Cardiac muscle cell (in vitro differentiated cells and primary cell): ENCODE results near the gene FPGS. TPM values are rescaled to one million over a fixed set of nuclear protein-coding genes. Genes with fewer than 3 reads are reported as not detected.

Experiments used
- DNase-seq, 2 donors: peaks; one replicate each; pipeline versions ENCODE4 v3.0.0 to v3.0.0-alpha.2; 2010 to 2017; ENCODE audit warnings: low read depth in 1 of 2, low spot score in 1 of 2
- H3K27ac ChIP-seq: fragments of 200-600 bp; sonication (generic); 2 replicates; pipeline ENCODE4 v1.5.1; 2016
- H3K27me3 ChIP-seq: fragments of 200-600 bp; sonication (generic); 2 replicates; pipeline ENCODE4 v1.6.0; 2016; ENCODE audit warnings: control low read depth
- H3K36me3 ChIP-seq: fragments of 200-600 bp; sonication (generic); 2 replicates; pipeline ENCODE4 v1.5.1; 2016; ENCODE audit warnings: control low read depth
- H3K4me1 ChIP-seq: fragments of 200-600 bp; sonication (generic); 2 replicates; pipeline ENCODE4 v1.8.1; 2017; ENCODE audit warnings: low read depth, mild to moderate bottlenecking, mixed run types
- H3K4me3 ChIP-seq: fragments of 200-600 bp; sonication (generic); 2 replicates; pipeline ENCODE4 v1.5.1; 2016; ENCODE audit warnings: mild to moderate bottlenecking
- H3K9me3 ChIP-seq: fragments of 200-600 bp; sonication (generic); 2 replicates; pipeline ENCODE4 v1.5.1; 2017; ENCODE audit warnings: low read depth, mild to moderate bottlenecking, control low read depth
- polyA plus RNA-seq: library from polyadenylated mRNA; unstranded; fragments of >200 nt; fragmentation: Nextera tagmentation; extraction: Ambion mirVana; gene quantifications from 2 replicates; pipeline ENCODE4 v1.2.1, GENCODE V29; 2016
- total RNA-seq: library from RNA; depleted of rRNA; stranded (reverse); fragments of >200 nt; gene quantifications from 2 replicates; pipeline ENCODE4 v1.2.3, GENCODE V29; 2016
- TF ChIP-seq, protein P1 (sequence below): IDR thresholded peaks from 2 replicates; pipeline ENCODE4 v1.5.1; 2012; ENCODE audit warnings: low read depth, mild to moderate bottlenecking, low read length

Gene FPGS
- total and polyA plus RNA-seq, 2 experiments from 2014 or later, result 78.3 to 123 TPM

DNA sequence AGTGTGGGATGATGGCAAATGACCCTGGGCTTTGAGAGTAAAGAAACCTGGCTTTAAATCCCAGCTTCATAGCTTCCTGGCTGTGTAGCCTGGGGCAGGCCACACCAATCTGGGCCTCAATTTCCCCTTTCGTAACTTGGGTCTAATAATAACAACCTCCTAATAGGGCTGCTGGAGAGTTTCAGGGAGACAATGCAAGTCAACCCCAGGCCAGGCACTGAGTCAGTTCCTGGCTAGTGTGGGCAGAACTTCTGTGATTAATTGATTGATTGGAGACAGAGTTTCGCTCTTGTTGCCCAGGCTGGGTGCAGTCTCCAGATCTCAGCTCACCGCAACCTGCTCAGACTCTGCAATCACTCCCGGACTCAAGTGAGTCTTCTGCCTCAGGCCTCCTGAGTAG, 20.9 kb upstream of the FPGS start:
- DNase-seq, result no peak
- Histone ChIP-seq H3K27ac (no peak overlapping the region), H3K9me3 (no peaks in the 10 kb centered on the region), H3K27me3 (no peaks in the 10 kb centered on the region), H3K4me1 (peaks cover 11% of the 10 kb centered on the region), H3K4me3 (no peak overlapping the region), H3K36me3 (no peaks in the 10 kb centered on the region)
- TF ChIP-seq, protein P1, sequence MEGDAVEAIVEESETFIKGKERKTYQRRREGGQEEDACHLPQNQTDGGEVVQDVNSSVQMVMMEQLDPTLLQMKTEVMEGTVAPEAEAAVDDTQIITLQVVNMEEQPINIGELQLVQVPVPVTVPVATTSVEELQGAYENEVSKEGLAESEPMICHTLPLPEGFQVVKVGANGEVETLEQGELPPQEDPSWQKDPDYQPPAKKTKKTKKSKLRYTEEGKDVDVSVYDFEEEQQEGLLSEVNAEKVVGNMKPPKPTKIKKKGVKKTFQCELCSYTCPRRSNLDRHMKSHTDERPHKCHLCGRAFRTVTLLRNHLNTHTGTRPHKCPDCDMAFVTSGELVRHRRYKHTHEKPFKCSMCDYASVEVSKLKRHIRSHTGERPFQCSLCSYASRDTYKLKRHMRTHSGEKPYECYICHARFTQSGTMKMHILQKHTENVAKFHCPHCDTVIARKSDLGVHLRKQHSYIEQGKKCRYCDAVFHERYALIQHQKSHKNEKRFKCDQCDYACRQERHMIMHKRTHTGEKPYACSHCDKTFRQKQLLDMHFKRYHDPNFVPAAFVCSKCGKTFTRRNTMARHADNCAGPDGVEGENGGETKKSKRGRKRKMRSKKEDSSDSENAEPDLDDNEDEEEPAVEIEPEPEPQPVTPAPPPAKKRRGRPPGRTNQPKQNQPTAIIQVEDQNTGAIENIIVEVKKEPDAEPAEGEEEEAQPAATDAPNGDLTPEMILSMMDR, result no peak

DNA sequence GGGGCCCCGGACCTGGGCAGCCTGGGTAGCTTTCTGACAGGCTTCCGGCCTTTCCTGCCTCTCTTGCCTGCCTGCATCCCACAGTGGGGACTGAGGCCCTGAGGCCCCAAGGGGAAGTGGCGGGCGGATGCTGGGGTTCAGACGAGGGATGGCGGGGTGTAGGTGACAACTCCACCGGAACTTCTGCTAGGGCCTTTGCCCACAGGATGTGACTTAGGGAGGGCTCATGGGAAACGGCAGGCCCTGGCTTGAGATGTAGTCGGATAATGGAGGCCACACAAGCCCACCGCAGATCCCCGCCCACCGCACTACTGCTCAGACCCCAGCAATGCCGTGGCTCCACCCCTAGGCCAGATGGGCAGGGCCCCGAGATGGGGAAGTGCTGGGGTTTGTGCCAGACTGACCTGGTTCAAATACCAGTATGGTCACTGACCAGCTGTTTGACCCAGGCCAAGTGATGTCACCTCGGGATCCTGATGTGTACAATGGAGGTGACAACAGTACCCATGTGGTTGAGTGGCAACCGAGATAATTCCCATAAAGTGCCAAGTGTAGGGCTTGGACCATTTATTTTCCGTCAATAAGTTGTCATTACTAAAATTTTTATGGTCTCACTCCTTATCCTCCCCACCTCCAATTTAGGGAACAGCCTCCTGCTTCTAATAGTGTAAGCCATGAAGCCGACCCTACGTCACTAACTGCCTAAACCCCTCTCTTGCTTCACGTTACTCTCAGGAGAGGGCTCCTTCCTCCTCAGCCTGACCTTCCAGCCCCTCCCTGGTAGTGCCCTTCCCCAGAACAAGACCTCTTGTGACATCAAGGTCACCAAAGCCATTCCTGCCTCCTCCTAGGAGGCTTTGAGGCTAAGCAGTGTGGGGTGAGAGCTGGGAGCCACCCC, 19.3 kb upstream of the FPGS start:
- peaks cover 12% of the 10 kb centered on the region for H3K36me3 ChIP-seq
- peaks cover 9% of the 10 kb centered on the region for H3K4me1 ChIP-seq
- H3K27me3 ChIP-seq, result no peaks in the 10 kb centered on the region
- TF ChIP-seq, protein P1, result no peak
- no peaks in the 10 kb centered on the region for H3K9me3 ChIP-seq
- H3K27ac ChIP-seq, result no peak overlapping the region
- H3K4me3 ChIP-seq, result no peak overlapping the region
- DNase-seq, result no peak

DNA sequence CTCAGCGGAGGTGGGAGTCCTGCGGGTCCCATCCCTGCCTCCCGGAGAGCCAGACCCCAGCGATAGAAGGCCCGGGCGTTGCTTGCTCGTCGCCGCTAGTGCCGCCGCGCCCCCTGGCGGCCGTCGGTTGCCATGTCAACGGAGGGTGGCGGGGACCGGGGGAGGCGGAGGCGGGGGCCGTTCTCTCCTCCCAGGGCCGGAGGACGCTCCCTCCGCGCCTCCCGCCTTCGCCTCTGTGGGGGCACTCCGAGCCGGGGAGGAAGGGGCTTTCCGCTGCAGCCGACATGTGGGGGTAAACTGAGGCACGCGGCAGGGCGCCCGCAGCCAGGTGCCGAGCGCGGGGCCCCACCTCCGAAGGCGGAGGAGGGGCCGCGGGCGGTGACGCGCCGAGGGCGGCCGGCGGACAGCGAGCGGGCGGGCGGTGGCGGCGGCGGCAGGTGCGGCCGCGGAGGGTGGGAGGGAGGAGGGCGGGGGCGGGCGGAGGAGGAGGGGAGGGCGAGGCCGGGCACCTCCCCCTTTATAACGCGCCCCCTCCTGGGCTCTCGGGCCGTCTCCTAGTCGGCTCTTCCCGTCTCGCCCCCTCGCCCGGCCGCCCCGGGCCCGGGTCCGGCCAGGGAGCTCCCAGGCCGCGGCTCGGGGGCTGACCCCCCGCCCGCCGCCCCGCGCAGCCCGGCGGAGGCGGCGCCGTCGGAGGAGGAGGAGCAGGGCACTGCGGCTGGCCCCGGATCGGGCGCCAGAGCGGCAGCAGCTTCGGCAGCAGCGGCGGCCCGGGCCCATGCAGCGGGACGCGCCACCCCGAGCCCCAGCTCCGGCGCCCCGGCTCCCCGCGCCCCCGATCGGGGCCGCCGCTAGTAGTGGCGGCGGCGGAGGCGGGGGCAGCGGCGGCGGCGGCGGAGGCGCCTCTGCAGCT, 17.4 kb upstream of the FPGS start:
- no peaks in the 10 kb centered on the region for H3K27me3 ChIP-seq
- H3K36me3 ChIP-seq, result peaks cover 29% of the 10 kb centered on the region
- peak; percentile 88 to 90 for DNase-seq
- peak overlapping the region; percentile 86 for H3K4me3 ChIP-seq
- peak overlapping the region; percentile 95 for H3K27ac ChIP-seq
- H3K4me1 ChIP-seq, result peaks cover 4% of the 10 kb centered on the region
- TF ChIP-seq, protein P1, result peak; percentile 74
- H3K9me3 ChIP-seq, result no peaks in the 10 kb centered on the region

GRCh38 chr9:127785933-127786772, 16.5 kb upstream of the FPGS start, which contains the start of gene CDK9:
TSS of gene CDK9 (plus strand) at chr9:127786034. CDS start at chr9:127786149, 115 bp downstream.
- TF ChIP-seq, protein P1, result no peak
- Histone ChIP-seq H3K9me3 (no peaks in the 10 kb centered on the region), H3K4me1 (peaks cover 4% of the 10 kb centered on the region), H3K27ac (peak within 1 kb of the TSS; percentile 95), H3K36me3 (peaks cover 37% of the 10 kb centered on the region), H3K27me3 (no peaks in the 10 kb centered on the region), H3K4me3 (peak within 1 kb of the TSS; percentile 86)
- DNase-seq, result peak; percentile 94

DNA sequence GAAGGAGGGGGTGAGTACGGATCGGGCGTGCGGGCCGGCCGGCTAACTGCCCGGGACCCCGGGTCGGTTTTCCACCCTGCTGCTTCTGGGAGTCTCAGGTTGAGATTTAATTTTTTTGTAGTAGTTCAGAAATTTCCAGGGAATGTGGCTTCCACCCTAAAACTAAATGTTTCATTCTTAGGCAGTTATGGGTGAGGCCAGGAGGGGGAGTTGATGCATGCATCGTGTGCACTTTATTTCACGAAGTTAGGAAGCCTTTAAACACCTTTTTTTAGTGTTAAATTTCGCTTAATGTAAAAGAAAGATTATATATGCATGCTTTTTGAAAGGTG, 15.9 kb upstream of the FPGS start:
- H3K36me3 ChIP-seq, result peaks cover 42% of the 10 kb centered on the region
- no peaks in the 10 kb centered on the region for H3K9me3 ChIP-seq
- peak in 1 of 2 donors; percentile 38 for DNase-seq
- H3K27ac ChIP-seq, result peak overlapping the region; percentile 95
- H3K4me1 ChIP-seq, result peaks cover 4% of the 10 kb centered on the region
- peak overlapping the region; percentile 86 for H3K4me3 ChIP-seq
- TF ChIP-seq, protein P1, result peak; percentile 54
- no peaks in the 10 kb centered on the region for H3K27me3 ChIP-seq
